ENCODE results near the gene GOLGA6L7.
A peak's percentile ranks its signal among the peaks of the same experiment; 100 is the strongest.
"Not testable (repeated sequence)": the region's sequence is repeated elsewhere in the genome, so short reads cannot be mapped to it uniquely, and the experiment has no call there.

Gene GOLGA6L7

GRCh38 chr15:28884151-28884940 is 35.9 kb upstream of the GOLGA6L7 start:
- peak in 1 of 2 experiments; percentile 17 for DNase-seq

GRCh38 chr15:28881600-28881999 is 33.2 kb upstream of the GOLGA6L7 start:
- no peak for DNase-seq

GRCh38 chr15:28881170-28881569 is 32.7 kb upstream of the GOLGA6L7 start:
- DNase-seq = peak in 1 of 2 experiments; percentile 58

- no peak for DNase-seq
These were observed 32.2 kb upstream of the GOLGA6L7 start for GRCh38 chr15:28880680-28881079.

- no peak for DNase-seq
These were observed 31.1 kb upstream of the GOLGA6L7 start for GRCh38 chr15:28879551-28879950.

GRCh38 chr15:28878209-28878608 is 29.8 kb upstream of the GOLGA6L7 start:
- DNase-seq = no peak

GRCh38 chr15:28876845-28877185 is 28.4 kb upstream of the GOLGA6L7 start:
- DNase-seq = no peak

- no peak for DNase-seq
These were observed 27.8 kb upstream of the GOLGA6L7 start for GRCh38 chr15:28876131-28876844.

GRCh38 chr15:28875461-28876000 is 27.1 kb upstream of the GOLGA6L7 start:
- DNase-seq = no peak

GRCh38 chr15:28873585-28874190 is 25.2 kb upstream of the GOLGA6L7 start:
- peak; percentile 73 to 78 for DNase-seq

GRCh38 chr15:28873006-28873405 is 24.6 kb upstream of the GOLGA6L7 start:
- DNase-seq = no peak

- DNase-seq = no peak
These were observed 22.7 kb upstream of the GOLGA6L7 start for GRCh38 chr15:28871168-28871567.

- peak; percentile 66 to 89 for DNase-seq
These were observed 20.4 kb upstream of the GOLGA6L7 start for GRCh38 chr15:28868744-28869345.

GRCh38 chr15:28861589-28862293 is 13.3 kb upstream of the GOLGA6L7 start:
- not testable (repeated sequence) for DNase-seq

GRCh38 chr15:28861031-28861534 is 12.6 kb upstream of the GOLGA6L7 start:
- DNase-seq = no peak

- DNase-seq = not testable (repeated sequence)
These were observed 6.1 kb upstream of the GOLGA6L7 start for GRCh38 chr15:28854578-28854977.

- DNase-seq = not testable (repeated sequence)
These were observed 5.2 kb upstream of the GOLGA6L7 start for GRCh38 chr15:28853654-28854053.

- not testable (repeated sequence) for DNase-seq
These were observed 1.3 kb upstream of the GOLGA6L7 start for GRCh38 chr15:28849766-28850165.

- not testable (repeated sequence) for DNase-seq
These were observed 827 bp upstream of the GOLGA6L7 start for GRCh38 chr15:28849271-28849670.

GRCh38 chr15:28847959-28848358 is 485 bp downstream of the GOLGA6L7 start:
- DNase-seq = not testable (repeated sequence)

- DNase-seq = not testable (repeated sequence)
These were observed 1.2 kb downstream of the GOLGA6L7 start for GRCh38 chr15:28847247-28847646.

- DNase-seq = not testable (repeated sequence)
These were observed 4.3 kb downstream of the GOLGA6L7 start for GRCh38 chr15:28844147-28844546.

All from NCI-H524 (cell line).